H9 (cell line): ENCODE results near the gene RNASE1. TPM values are rescaled to one million over a fixed set of nuclear protein-coding genes. Genes with fewer than 3 reads are reported as not detected.

Source experiments
- DNase-seq: peaks from one replicate; pipeline ENCODE4 v3.0.0-alpha.2; 2017
- H2AFZ ChIP-seq: one replicate; pipeline ENCODE4 v1.6.1; 2013; ENCODE audit warnings: mild to moderate bottlenecking, low read length, control low read depth, moderate library complexity
- H2AK5ac ChIP-seq: 2 replicates; pipeline ENCODE4 v1.6.1; 2013; ENCODE audit warnings: low read length, control low read depth, mixed read lengths; ENCODE audit not compliant: insufficient read length
- H2BK120ac ChIP-seq: one replicate; pipeline ENCODE4 v1.6.1; 2013; ENCODE audit warnings: low read depth, mild to moderate bottlenecking, low read length, control low read depth, inconsistent platforms; ENCODE audit not compliant: poor library complexity, severe bottlenecking
- H2BK12ac ChIP-seq: 2 replicates; pipeline ENCODE4 v1.6.1; 2013; ENCODE audit warnings: low read length, control low read depth, mixed read lengths, low read depth; ENCODE audit not compliant: insufficient read length
- H2BK15ac ChIP-seq: 2 replicates; pipeline ENCODE4 v1.6.1; 2013; ENCODE audit warnings: low read depth, low read length, control low read depth
- H2BK20ac ChIP-seq: one replicate; pipeline ENCODE4 v1.6.1; 2013; ENCODE audit warnings: low read depth, mild to moderate bottlenecking, low read length, control low read depth, inconsistent platforms; ENCODE audit not compliant: poor library complexity, severe bottlenecking
- H2BK5ac ChIP-seq: 2 replicates; pipeline ENCODE4 v1.6.1; 2013; ENCODE audit warnings: low read length, control low read depth, mixed read lengths; ENCODE audit not compliant: insufficient read length
- H3K14ac ChIP-seq: 2 replicates; pipeline ENCODE4 v1.6.1; 2013; ENCODE audit warnings: low read length, control low read depth; ENCODE audit not compliant: insufficient read depth
- H3K18ac ChIP-seq: 2 replicates; pipeline ENCODE4 v1.6.1; 2013; ENCODE audit warnings: low read depth, mild to moderate bottlenecking, mixed read lengths, low read length, control low read depth; ENCODE audit not compliant: insufficient read length
- H3K23ac ChIP-seq: 2 replicates; pipeline ENCODE4 v1.6.1; 2013; ENCODE audit warnings: low read length, control low read depth, mixed read lengths, low read depth; ENCODE audit not compliant: insufficient read length
- H3K23me2 ChIP-seq: 2 replicates; pipeline ENCODE4 v1.6.1; 2013; ENCODE audit warnings: low read depth, mild to moderate bottlenecking, mixed read lengths, low read length, control low read depth; ENCODE audit not compliant: insufficient read length, poor library complexity, severe bottlenecking
- H3K27ac ChIP-seq: 2 replicates; pipeline ENCODE4 v1.5.1; 2013; ENCODE audit warnings: low read length, control low read depth, mixed read lengths, low read depth; ENCODE audit not compliant: insufficient read length
- H3K27me3 ChIP-seq: 2 replicates; pipeline ENCODE4 v1.6.1; 2013; ENCODE audit warnings: low read length, control low read depth, inconsistent platforms; ENCODE audit not compliant: insufficient read depth
- H3K4ac ChIP-seq: 2 replicates; pipeline ENCODE4 v1.6.1; 2013; ENCODE audit warnings: low read depth, mild to moderate bottlenecking, control low read depth, inconsistent platforms, low read length, moderate library complexity
- H3K4me1 ChIP-seq: 2 replicates; pipeline ENCODE4 v1.6.1; 2013; ENCODE audit warnings: low read length, control low read depth, inconsistent platforms; ENCODE audit not compliant: insufficient read depth
- H3K4me2 ChIP-seq: 2 replicates; pipeline ENCODE4 v1.6.1; 2013; ENCODE audit warnings: low read length, control low read depth, mixed read lengths; ENCODE audit not compliant: insufficient read length, insufficient read depth
- H3K56ac ChIP-seq: 2 replicates; pipeline ENCODE4 v1.6.1; 2013; ENCODE audit warnings: low read depth, mild to moderate bottlenecking, mixed read lengths, low read length, control low read depth; ENCODE audit not compliant: insufficient read length
- H3K79me1 ChIP-seq: 2 replicates; pipeline ENCODE4 v1.6.1; 2013; ENCODE audit warnings: low read depth, mild to moderate bottlenecking, moderate library complexity, low read length, control low read depth, inconsistent platforms; ENCODE audit not compliant: insufficient read depth, poor library complexity, severe bottlenecking
- H3K79me2 ChIP-seq: 2 replicates; pipeline ENCODE4 v1.6.1; 2013; ENCODE audit warnings: low read length, control low read depth, inconsistent platforms; ENCODE audit not compliant: insufficient read depth
- H3K9ac ChIP-seq: 2 replicates; pipeline ENCODE4 v1.6.1; 2013; ENCODE audit warnings: low read length, control low read depth, mixed read lengths; ENCODE audit not compliant: insufficient read length; ENCODE audit errors: extremely low read depth
- H3K9me3 ChIP-seq: one replicate; pipeline ENCODE4 v1.6.1; 2013; ENCODE audit warnings: low read depth, low read length, inconsistent platforms; ENCODE audit not compliant: control insufficient read depth
- H3T11ph ChIP-seq: one replicate; pipeline ENCODE4 v1.6.1; 2013; ENCODE audit warnings: mild to moderate bottlenecking, low read length, control low read depth, inconsistent platforms
- H4K20me1 ChIP-seq: one replicate; pipeline ENCODE4 v1.6.1; 2013; ENCODE audit not compliant: control insufficient read depth, insufficient read length, insufficient read depth
- H4K5ac ChIP-seq: 2 replicates; pipeline ENCODE4 v1.6.1; 2013; ENCODE audit warnings: low read depth, mild to moderate bottlenecking, mixed read lengths, low read length, control low read depth; ENCODE audit not compliant: insufficient read length
- H4K8ac ChIP-seq: replicated peaks from 2 replicates; pipeline ENCODE4 v1.6.1; 2013; ENCODE audit warnings: low read length, control low read depth, mixed read lengths, low read depth; ENCODE audit not compliant: insufficient read length
- H4K91ac ChIP-seq: 2 replicates; pipeline ENCODE4 v1.6.1; 2013; ENCODE audit warnings: low read depth, mild to moderate bottlenecking, moderate library complexity, mixed read lengths, low read length, control low read depth; ENCODE audit not compliant: insufficient read length
- H3K27ac Mint-ChIP-seq, 3 experiments: 2 replicates in 2 of 3; 3 replicates in 1 of 3; pipeline ENCODE4 v1.8.0; 2020 to 2021; ENCODE audit warnings: mixed read lengths in 3 of 3, mild to moderate bottlenecking in 1 of 3, moderate library complexity in 1 of 3
- H3K27me3 Mint-ChIP-seq: 2 replicates; pipeline ENCODE4 v1.8.0; 2021; ENCODE audit warnings: low read depth, mild to moderate bottlenecking, moderate library complexity, mixed read lengths
- H3K36me3 Mint-ChIP-seq, 3 experiments: 2 replicates in 2 of 3; 3 replicates in 1 of 3; pipeline ENCODE4 v1.8.0; 2020 to 2021; ENCODE audit warnings: low read depth in 3 of 3, mixed read lengths in 3 of 3; ENCODE audit not compliant: insufficient read depth in 1 of 3
- H3K4me1 Mint-ChIP-seq, 2 experiments: 2 replicates each; pipeline ENCODE4 v1.8.0; 2020; ENCODE audit warnings: mixed read lengths in 2 of 2
- H3K4me3 Mint-ChIP-seq, 2 experiments: 2 replicates in 1 of 2; 3 replicates in 1 of 2; pipeline ENCODE4 v1.8.0; 2020 to 2021; ENCODE audit warnings: mild to moderate bottlenecking in 2 of 2, mixed read lengths in 2 of 2, moderate library complexity in 1 of 2
- H3K9me3 Mint-ChIP-seq, 2 experiments: 2 replicates in 1 of 2; 3 replicates in 1 of 2; pipeline ENCODE4 v1.8.0; 2020; ENCODE audit warnings: mild to moderate bottlenecking in 2 of 2, mixed read lengths in 2 of 2, moderate library complexity in 1 of 2
- CTCF ChIP-seq: fragments of 200-600 bp; sonication (generic); conservative IDR thresholded peaks from 3 replicates; pipeline ENCODE4 v1.8.0; 2021; ENCODE audit warnings: antibody characterized with exemption, mild to moderate bottlenecking
- WGBS: extraction: QIAGEN DNeasy Blood & Tissue Kit; methylation state at CpG from one replicate; pipeline ENCODE4 v1.1.7; 2013; ENCODE audit warnings: missing lambda C conversion rate, low lambda C conversion rate, mixed read lengths; ENCODE audit not compliant: insufficient read length; ENCODE audit errors: extremely low coverage; 5-methylcytosine and 5-hydroxymethylcytosine counted together
- total RNA-seq: library from RNA; stranded (reverse); gene quantifications from 2 replicates; pipeline ENCODE4 v1.2.1, GENCODE V29; 2021

RNASE1 gene
- total RNA-seq, 1 experiment from 2014 or later, result 1.2 TPM

- Mint-ChIP-seq H3K27me3 (no peaks in the 10 kb centered on the region), H3K36me3 (no peaks in the 10 kb centered on the region), H3K4me1 (peaks cover 11 to 22% of the 10 kb centered on the region in 2 experiments), H3K4me3 (no peak overlapping the region), H3K27ac (no peak overlapping the region), H3K9me3 (no peaks in the 10 kb centered on the region)
- no CpG with 5 or more reads among the region's 7 CpGs for WGBS
- H4K91ac ChIP-seq, result no peak overlapping the region
- no peak overlapping the region for H3T11ph ChIP-seq
- H3K4me2 ChIP-seq, result no peak overlapping the region
- H3K56ac ChIP-seq, result no peak overlapping the region
- no peak overlapping the region for H3K14ac ChIP-seq
- no peaks in the 10 kb centered on the region for H3K23me2 ChIP-seq
- no peaks in the 10 kb centered on the region for H3K27me3 ChIP-seq
- H3K18ac ChIP-seq, result no peak overlapping the region
- TF ChIP-seq CTCF, result no peak
- no peak overlapping the region for H2BK12ac ChIP-seq
- DNase-seq, result no peak
- H3K79me1 ChIP-seq, result no peaks in the 10 kb centered on the region
- H3K27ac ChIP-seq, result no peak overlapping the region
- no peak overlapping the region for H2BK15ac ChIP-seq
- no peak overlapping the region for H4K8ac ChIP-seq
- H3K79me2 ChIP-seq, result no peaks in the 10 kb centered on the region
- H4K5ac ChIP-seq, result no peak overlapping the region
- H3K4ac ChIP-seq, result no peak overlapping the region
- H2BK5ac ChIP-seq, result no peak overlapping the region
- no peak overlapping the region for H2BK120ac ChIP-seq
- H3K9me3 ChIP-seq, result no peaks in the 10 kb centered on the region
- H2AFZ ChIP-seq, result no peak overlapping the region
- no peaks in the 10 kb centered on the region for H4K20me1 ChIP-seq
- H2AK5ac ChIP-seq, result no peak overlapping the region
- no peak overlapping the region for H3K9ac ChIP-seq
- H3K23ac ChIP-seq, result no peak overlapping the region
- H2BK20ac ChIP-seq, result no peak overlapping the region
- no peaks in the 10 kb centered on the region; the same call in 1 of the 2 replicates for H3K4me1 ChIP-seq
Observed at GRCh38 chr14:20811986-20812975, 9.6 kb upstream of the RNASE1 start.
